NCI-H2029 (cell line): ENCODE measurements around the gene ATG10.

ENCODE experiments used
- DNase-seq: peaks from one replicate; lab custom pipeline; 2025; lab: John Stamatoyannopoulos, UW

ATG10 gene

GRCh38 chr5:82276800-82277612 is 305.2 kb downstream of the ATG10 start:
- no peak for DNase-seq

- no peak for DNase-seq
These were observed 305.8 kb downstream of the ATG10 start for GRCh38 chr5:82277613-82277986.

GRCh38 chr5:82277987-82278710 is 306.3 kb downstream of the ATG10 start, which contains the start of gene RPS23:
RPS23 (minus strand) TSS chr5:82278354; CDS start chr5:82278323, 31 bp downstream.
- peak; percentile 87 for DNase-seq

GRCh38 chr5:82278711-82279370 is 307.0 kb downstream of the ATG10 start:
- DNase-seq: no peak

GRCh38 chr5:82283893-82284292 is 312.1 kb downstream of the ATG10 start:
- DNase-seq: no peak

- DNase-seq: no peak
These were observed 313.4 kb downstream of the ATG10 start for GRCh38 chr5:82285206-82285605.

- no peak for DNase-seq
These were observed 315.8 kb downstream of the ATG10 start for GRCh38 chr5:82287625-82288024.

GRCh38 chr5:82290005-82290404 is 318.2 kb downstream of the ATG10 start:
- no peak for DNase-seq

- no peak for DNase-seq
These were observed 319.1 kb downstream of the ATG10 start for GRCh38 chr5:82290908-82291307.

- DNase-seq: no peak
These were observed 319.6 kb downstream of the ATG10 start for GRCh38 chr5:82291420-82291819.

GRCh38 chr5:82295144-82295543 is 323.3 kb downstream of the ATG10 start:
- peak; percentile 4 for DNase-seq

- no peak for DNase-seq
These were observed 324.2 kb downstream of the ATG10 start for GRCh38 chr5:82295959-82296531.

- no peak for DNase-seq
These were observed 325.1 kb downstream of the ATG10 start for GRCh38 chr5:82296929-82297328.

- DNase-seq: no peak
These were observed 325.9 kb downstream of the ATG10 start for GRCh38 chr5:82297711-82298110.

GRCh38 chr5:82298668-82299067 is 326.8 kb downstream of the ATG10 start:
- no peak for DNase-seq

GRCh38 chr5:82301190-82301589 is 329.4 kb downstream of the ATG10 start:
- DNase-seq: no peak
